GM21717 (cell line): ENCODE measurements around the gene PDZRN4.
"Not testable (repeated sequence)": the region's sequence is repeated elsewhere in the genome, so short reads cannot be mapped to it uniquely, and the experiment has no call there.

Experiments
- ATAC-seq: cut with Tn5 transposase; IDR thresholded peaks from one replicate; pipeline ENCODE4 v1.9.1; 2021; ENCODE audit warnings: mild to moderate bottlenecking, moderate library complexity; ENCODE audit not compliant: unreplicated experiment

PDZRN4 gene

GRCh38 chr12:41213107-41213506, 25.0 kb downstream of the PDZRN4 start:
- no peak for ATAC-seq

- no peak for ATAC-seq
Observed at GRCh38 chr12:41213648-41214047, 25.5 kb downstream of the PDZRN4 start.

GRCh38 chr12:41217727-41218126, 29.6 kb downstream of the PDZRN4 start:
- ATAC-seq, result no peak

GRCh38 chr12:41220931-41221330, 32.8 kb downstream of the PDZRN4 start:
- ATAC-seq, result no peak

- no peak for ATAC-seq
Observed at GRCh38 chr12:41221491-41221890, 33.4 kb downstream of the PDZRN4 start.

GRCh38 chr12:41223600-41223999, 35.5 kb downstream of the PDZRN4 start:
- ATAC-seq, result no peak

- ATAC-seq, result no peak
Observed at GRCh38 chr12:41224066-41224465, 35.9 kb downstream of the PDZRN4 start.

GRCh38 chr12:41225179-41225578, 37.1 kb downstream of the PDZRN4 start:
- ATAC-seq, result no peak

GRCh38 chr12:41228066-41228820, 40.1 kb downstream of the PDZRN4 start:
- ATAC-seq, result peak; percentile 5

- no peak for ATAC-seq
Observed at GRCh38 chr12:41230756-41231155, 42.6 kb downstream of the PDZRN4 start.

- ATAC-seq, result no peak
Observed at GRCh38 chr12:41234692-41235091, 46.6 kb downstream of the PDZRN4 start.

GRCh38 chr12:41242603-41243002, 54.5 kb downstream of the PDZRN4 start:
- ATAC-seq, result no peak

GRCh38 chr12:41248391-41248790, 60.3 kb downstream of the PDZRN4 start:
- no peak for ATAC-seq

GRCh38 chr12:41250748-41251147, 62.6 kb downstream of the PDZRN4 start:
- ATAC-seq, result no peak

GRCh38 chr12:41254004-41254914, 66.1 kb downstream of the PDZRN4 start:
- ATAC-seq, result no peak

- ATAC-seq, result not testable (repeated sequence)
Observed at GRCh38 chr12:41263196-41263595, 75.1 kb downstream of the PDZRN4 start.

- ATAC-seq, result no peak
Observed at GRCh38 chr12:41264281-41264680, 76.2 kb downstream of the PDZRN4 start.

- no peak for ATAC-seq
Observed at GRCh38 chr12:41269056-41269455, 80.9 kb downstream of the PDZRN4 start.

GRCh38 chr12:41271489-41271888, 83.4 kb downstream of the PDZRN4 start:
- ATAC-seq, result no peak

GRCh38 chr12:41274643-41275042, 86.5 kb downstream of the PDZRN4 start:
- ATAC-seq, result no peak

- ATAC-seq, result no peak
Observed at GRCh38 chr12:41277100-41277945, 89.2 kb downstream of the PDZRN4 start.
